DOHH2 (cell line): ENCODE results near the gene LRSAM1.

ENCODE experiments used
- H3F3A ChIP-seq: fragments of 200-600 bp; sonication (generic), shearing (Covaris generic); 2 replicates; pipeline ENCODE4 v1.6.0; 2016; ENCODE audit warnings: antibody characterized with exemption, mild to moderate bottlenecking; ENCODE audit not compliant: control insufficient read depth, insufficient read depth
- H3K27ac ChIP-seq: fragments of 200-600 bp; sonication (generic); 2 replicates; pipeline ENCODE4 v1.5.1; 2014; ENCODE audit warnings: low read depth, mild to moderate bottlenecking, low read length, moderate library complexity
- H3K27me3 ChIP-seq: fragments of 200-600 bp; sonication (generic); 2 replicates; pipeline ENCODE4 v1.6.1; 2014; ENCODE audit warnings: mild to moderate bottlenecking, low read length, mixed read lengths; ENCODE audit not compliant: control insufficient read depth
- H3K36me3 ChIP-seq: fragments of 200-600 bp; sonication (generic); 2 replicates; pipeline ENCODE4 v1.6.1; 2014; ENCODE audit warnings: mild to moderate bottlenecking, low read length, moderate library complexity, mixed read lengths; ENCODE audit not compliant: control insufficient read depth
- H3K4me1 ChIP-seq: fragments of 200-600 bp; sonication (generic); 2 replicates; pipeline ENCODE4 v1.6.1; 2014; ENCODE audit warnings: mild to moderate bottlenecking, low read length, mixed read lengths; ENCODE audit not compliant: control insufficient read depth
- H3K4me2 ChIP-seq: fragments of 200-600 bp; sonication (generic); 2 replicates; pipeline ENCODE4 v1.6.0; 2014; ENCODE audit warnings: mild to moderate bottlenecking, low read length, moderate library complexity
- H3K4me3 ChIP-seq: fragments of 200-600 bp; sonication (generic); 2 replicates; pipeline ENCODE4 v1.5.1; 2014; ENCODE audit warnings: mild to moderate bottlenecking, low read length, mixed read lengths
- H3K79me2 ChIP-seq: fragments of 200-600 bp; sonication (generic); 2 replicates; pipeline ENCODE4 v1.6.1; 2014; ENCODE audit warnings: mild to moderate bottlenecking, low read length, mixed read lengths; ENCODE audit not compliant: control insufficient read depth
- H3K9me2 ChIP-seq: fragments of 200-600 bp; sonication (generic); replicated peaks from 2 replicates; pipeline ENCODE4 v1.6.1; 2014; ENCODE audit warnings: mild to moderate bottlenecking, low read length, mixed read lengths; ENCODE audit not compliant: control insufficient read depth
- H3K9me3 ChIP-seq: fragments of 200-600 bp; sonication (generic); 2 replicates; pipeline ENCODE4 v1.6.1; 2014; ENCODE audit warnings: antibody characterized with exemption, low read length, mixed read lengths; ENCODE audit not compliant: control insufficient read depth, insufficient read depth
- H4K20me1 ChIP-seq: fragments of 200-600 bp; sonication (generic); 2 replicates; pipeline ENCODE4 v1.6.0; 2014; ENCODE audit warnings: low read depth, mild to moderate bottlenecking, antibody characterized with exemption, low read length, moderate library complexity; ENCODE audit not compliant: control insufficient read depth, insufficient read depth
- CTCF ChIP-seq: fragments of 200-600 bp; sonication (generic); IDR thresholded peaks from one replicate; pipeline ENCODE4 v1.5.1; 2014; ENCODE audit warnings: antibody characterized with exemption, mild to moderate bottlenecking, low read depth, low read length; ENCODE audit not compliant: poor library complexity, severe bottlenecking
- EZH2phosphoT487 ChIP-seq: fragments of 200-600 bp; sonication (generic); IDR thresholded peaks from 2 replicates; pipeline ENCODE4 v1.6.1; 2017; ENCODE audit warnings: borderline replicate concordance, mild to moderate bottlenecking, antibody characterized with exemption, low read length, moderate library complexity, mixed read lengths

Gene LRSAM1

GRCh38 chr9:127508901-127509260 lies 57.6 kb downstream of the LRSAM1 start:
- no peaks in the 10 kb centered on the region for H3K9me2 ChIP-seq
- H3K4me1 ChIP-seq, result no peaks in the 10 kb centered on the region
- no peaks in the 10 kb centered on the region for H3K79me2 ChIP-seq

DNA sequence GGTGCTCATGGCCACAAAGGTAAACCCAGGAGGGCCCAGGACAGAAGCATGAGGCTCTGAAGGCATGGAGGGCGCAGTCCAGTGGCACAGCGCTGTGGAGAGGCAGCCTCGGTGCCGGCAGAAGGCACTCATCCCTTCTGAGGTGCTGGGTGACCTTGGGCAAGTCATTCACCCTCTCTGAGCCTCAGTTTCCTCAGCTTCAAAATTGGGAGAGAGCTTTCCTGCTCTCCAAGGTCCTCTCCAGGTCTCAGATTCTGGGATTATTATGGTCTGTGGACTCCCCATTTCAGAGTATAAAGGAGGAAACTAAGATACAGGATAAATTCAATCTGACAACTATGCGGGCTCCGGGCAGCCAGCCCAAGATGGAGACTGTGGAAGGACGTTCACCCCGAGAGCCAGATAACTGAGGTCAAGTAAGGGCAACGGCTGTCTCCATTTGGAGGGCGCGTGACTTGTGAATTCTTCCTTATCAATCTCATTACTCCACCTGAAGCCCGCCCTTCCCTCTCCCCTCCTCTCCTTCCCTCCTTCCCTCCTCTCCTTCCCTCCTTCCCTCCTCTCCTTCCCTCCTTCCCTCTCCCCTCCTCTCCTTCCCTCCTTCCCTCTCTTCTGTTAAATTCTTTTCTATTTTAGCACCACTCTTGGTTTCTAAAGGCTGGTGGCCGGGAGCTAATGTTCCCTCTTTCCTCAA lies 58.1 kb downstream of the LRSAM1 start:
- Histone ChIP-seq H3K27me3 (no peaks in the 10 kb centered on the region), H3K9me2 (no peaks in the 10 kb centered on the region), H3K79me2 (no peaks in the 10 kb centered on the region), H3K4me3 (no peak overlapping the region), H3K36me3 (no peaks in the 10 kb centered on the region), H3F3A (no peaks in the 10 kb centered on the region), H3K4me1 (no peaks in the 10 kb centered on the region), H3K4me2 (no peak overlapping the region), H4K20me1 (no peaks in the 10 kb centered on the region), H3K9me3 (no peaks in the 10 kb centered on the region), H3K27ac (no peak overlapping the region)
- TF ChIP-seq EZH2phosphoT487, result no peak
- no peak for TF ChIP-seq CTCF

More at GRCh38 chr9:127508901-127509260, 57.6 kb downstream of the LRSAM1 start:
- H3K4me2 ChIP-seq, result no peak overlapping the region
- no peaks in the 10 kb centered on the region for H3K27me3 ChIP-seq
- H3K27ac ChIP-seq, result no peak overlapping the region
- no peaks in the 10 kb centered on the region for H3F3A ChIP-seq
- H4K20me1 ChIP-seq, result no peaks in the 10 kb centered on the region
- H3K9me3 ChIP-seq, result no peaks in the 10 kb centered on the region
- no peaks in the 10 kb centered on the region for H3K36me3 ChIP-seq
- no peak overlapping the region for H3K4me3 ChIP-seq
- no peak for TF ChIP-seq EZH2phosphoT487
- no peak for TF ChIP-seq CTCF

GRCh38 chr9:127509955-127510299 lies 58.6 kb downstream of the LRSAM1 start:
- no peak overlapping the region for H3K27ac ChIP-seq

More at GRCh38 chr9:127509955-127510299, 58.6 kb downstream of the LRSAM1 start:
- Histone ChIP-seq H4K20me1 (no peaks in the 10 kb centered on the region), H3K4me3 (no peak overlapping the region), H3K79me2 (no peaks in the 10 kb centered on the region), H3K4me2 (no peak overlapping the region), H3K36me3 (no peaks in the 10 kb centered on the region), H3K9me2 (no peaks in the 10 kb centered on the region), H3K4me1 (no peaks in the 10 kb centered on the region), H3K9me3 (no peaks in the 10 kb centered on the region), H3F3A (no peaks in the 10 kb centered on the region), H3K27me3 (no peaks in the 10 kb centered on the region)
- TF ChIP-seq EZH2phosphoT487 (no peak), CTCF (no peak)
